Lower leg skin (tissue), 3 donors: ENCODE measurements around the gene CLEC1A.

Experiments
- CTCF ChIP-seq, 3 donors: fragments of 450-650 bp; IDR thresholded peaks; one replicate each; pipeline ENCODE4 v1.5.1; 2016; ENCODE audit warnings: antibody characterized with exemption in 3 of 3, mild to moderate bottlenecking in 3 of 3, moderate library complexity in 2 of 3
- POLR2A ChIP-seq, 2 donors: fragments of 450-650 bp; IDR thresholded peaks; one replicate each; pipeline ENCODE4 v1.6.1; 2016 to 2017; ENCODE audit warnings: antibody characterized with exemption in 2 of 2, mild to moderate bottlenecking in 1 of 2, moderate library complexity in 1 of 2

- TF ChIP-seq CTCF (IDR thresholded peaks at IDR 0.05) (no peak), POLR2A (IDR thresholded peaks at IDR 0.05) (no peak)
Observed at GRCh38 chr12:10030446-10030845, 68.3 kb downstream of the CLEC1A start, which contains the start of gene CLEC9A.
